Adrenal gland (tissue), 5 donors: Measurements from ENCODE around the gene ZNF385A.

Experiments
- CTCF ChIP-seq, 6 experiments: fragments of 450-650 bp in 4 of 6; fragments of 200-600 bp in 2 of 6; sonication (generic) in 1 of 6; IDR thresholded peaks; 1 replicate in 5 of 6; 2 replicates in 1 of 6; pipeline versions ENCODE4 v1.5.1 to v1.8.0; 2016 to 2021; ENCODE audit warnings: antibody characterized with exemption in 6 of 6, mild to moderate bottlenecking in 2 of 6, moderate library complexity in 1 of 6
- POLR2A ChIP-seq, 2 donors: fragments of 450-650 bp; IDR thresholded peaks; one replicate each; pipeline ENCODE4 v1.6.1; 2017; ENCODE audit warnings: antibody characterized with exemption in 2 of 2, mild to moderate bottlenecking in 2 of 2, moderate library complexity in 1 of 2
- donor health status: DM: no; HTN: no; CAD: no.

GRCh38 chr12:54379398-54380201 lies 4.9 kb downstream of the ZNF385A start:
- TF ChIP-seq CTCF (IDR thresholded peaks at IDR 0.05): peak; percentile 99 to 100 (median 100)
- peak in 1 of 2 donors; percentile 18 for TF ChIP-seq POLR2A (IDR thresholded peaks at IDR 0.05)
